GM12801 (cell line): ENCODE results near the gene IPO4.

ENCODE experiments used
- CTCF ChIP-seq: IDR thresholded peaks from one replicate; pipeline ENCODE4 v1.5.1; 2011; ENCODE audit warnings: control low read depth; ENCODE audit not compliant: insufficient read length; ENCODE audit errors: extremely low read depth

Gene IPO4

GRCh38 chr14:24188251-24189058 lies at the start of gene IPO4:
IPO4 (minus strand) TSS chr14:24188816; CDS start chr14:24188787, 29 bp downstream.
- no peak for TF ChIP-seq CTCF

- TF ChIP-seq CTCF: no peak
Observed at GRCh38 chr14:24238123-24238522, 49.5 kb upstream of the IPO4 start.

GRCh38 chr14:24237463-24237955 lies 48.9 kb upstream of the IPO4 start:
- TF ChIP-seq CTCF: no peak

- TF ChIP-seq CTCF: no peak
Observed at GRCh38 chr14:24236689-24237462, 48.3 kb upstream of the IPO4 start.

GRCh38 chr14:24235804-24236688 lies 47.4 kb upstream of the IPO4 start:
- TF ChIP-seq CTCF: no peak

GRCh38 chr14:24234095-24235005 lies 45.7 kb upstream of the IPO4 start:
- no peak for TF ChIP-seq CTCF
